T-helper 2 cell treated with Interferon-gamma antibody and Interleukin-4, amounts not matched to agents 100 ng/mL and 5 ng/mL, for 36 hours (primary cell): ENCODE measurements around the gene BPIFB4. TPM values are rescaled to one million over a fixed set of nuclear protein-coding genes. Genes with fewer than 3 reads are reported as not detected.
"Not testable (repeated sequence)": the region's sequence is repeated elsewhere in the genome, so short reads cannot be mapped to it uniquely, and the experiment has no call there.

Source experiments
- intact Hi-C: fragments of 100-400 bp; cut with micrococcal nuclease; formaldehyde crosslinking; loops from one replicate; pipeline ENCODE4 v1.15.1; 2023
- total RNA-seq: library from RNA; stranded (reverse); gene quantifications from 2 replicates; pipeline ENCODE4 v1.2.3, GENCODE V29; 2022

The BPIFB4 gene
- not detected in 2 replicates for total RNA-seq

- intact Hi-C loops, result no loop called here
Measured at GRCh38 chr20:33079259-33079658, at the start of gene BPIFB4. Gene BPIFB4 (plus strand): TSS chr20:33079643. CDS start chr20:33081527, 1,884 bp downstream.

DNA sequence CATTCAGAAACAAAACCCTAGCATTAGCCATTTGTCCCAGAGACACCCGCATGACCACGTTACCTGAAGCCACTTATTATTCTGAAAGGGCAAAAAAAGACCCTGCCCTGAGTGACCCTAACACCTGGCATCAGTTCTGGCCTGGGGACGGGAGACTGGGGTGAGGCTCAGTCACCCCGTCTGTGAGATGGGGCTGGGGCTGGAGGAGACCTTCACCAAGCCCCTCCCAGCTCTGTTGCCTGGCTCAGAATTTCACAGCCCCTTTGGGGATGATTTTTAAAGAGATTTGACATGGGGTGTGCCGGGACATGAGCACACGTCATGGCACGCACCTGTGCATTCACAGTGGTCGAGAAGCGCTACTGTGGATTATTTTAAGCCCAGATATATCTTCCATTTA lies 49.4 kb upstream of the BPIFB4 start:
- intact Hi-C loops, result no loop called here

GRCh38 chr20:33030569-33030968 lies 48.9 kb upstream of the BPIFB4 start:
- intact Hi-C loops, result no loop called here

DNA sequence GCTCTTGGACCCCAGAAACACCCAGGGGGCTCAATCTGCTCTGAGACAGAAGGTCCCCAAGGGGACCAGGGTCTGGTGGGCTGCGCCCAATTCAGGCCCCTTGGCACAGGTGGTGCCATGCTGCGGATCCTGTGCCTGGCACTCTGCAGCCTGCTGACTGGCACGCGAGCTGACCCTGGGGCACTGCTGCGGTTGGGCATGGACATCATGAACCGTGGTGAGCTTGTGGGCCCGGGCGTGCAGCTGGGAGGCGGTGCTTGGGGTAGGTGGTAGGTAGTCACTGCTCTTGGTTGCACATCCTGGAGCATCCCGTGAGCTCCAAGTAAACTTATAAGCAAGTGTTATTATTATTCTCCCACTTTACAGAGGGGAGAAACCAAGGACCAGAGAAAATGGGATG lies 47.9 kb upstream of the BPIFB4 start, which contains the start of gene BPIFB6:
TSS of gene BPIFB6 (plus strand) at position 118 of the 400 bp plus-strand sequence. CDS start at position 118, 0 bp downstream.
- intact Hi-C loops, result no loop called here

DNA sequence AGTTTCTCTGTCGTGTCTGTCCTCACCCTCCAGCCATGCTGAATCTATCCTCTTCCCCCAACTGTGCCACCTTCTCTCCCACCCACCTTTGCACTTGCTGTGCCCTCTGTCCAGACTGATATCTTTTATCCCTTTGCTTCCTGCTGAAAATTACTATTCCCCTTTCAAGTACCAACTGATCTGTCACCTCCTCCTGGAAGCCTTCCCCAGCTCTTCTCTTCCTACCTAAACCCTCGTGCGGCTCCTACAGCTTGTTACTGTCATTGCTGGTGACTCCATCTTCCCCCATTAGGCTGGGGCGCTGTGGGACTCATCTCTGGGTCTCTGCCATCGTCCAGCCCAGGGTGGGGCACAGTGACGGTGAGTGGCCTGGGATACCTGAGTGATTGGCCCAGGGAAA lies 46.9 kb upstream of the BPIFB4 start:
- intact Hi-C loops, result no loop called here

DNA sequence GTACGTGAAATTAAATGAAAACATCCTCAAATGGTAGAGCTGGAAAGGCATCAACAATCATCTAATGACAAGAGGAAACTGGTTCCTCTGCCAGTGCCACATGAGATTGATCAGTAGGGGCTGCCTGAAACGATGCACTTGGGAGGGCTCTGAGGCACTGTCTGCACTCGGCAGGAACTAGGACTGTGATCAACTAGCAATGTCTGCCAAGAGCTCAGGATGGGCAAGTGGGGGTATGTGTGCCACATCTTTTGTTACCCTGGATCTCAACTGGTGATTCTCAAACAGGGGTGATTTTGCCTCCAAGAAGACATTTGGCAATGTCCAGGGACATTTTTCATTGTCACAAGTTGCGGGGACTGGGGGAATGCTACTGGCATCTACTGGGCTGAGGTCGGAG lies 46.1 kb upstream of the BPIFB4 start:
- intact Hi-C loops, result no loop called here

DNA sequence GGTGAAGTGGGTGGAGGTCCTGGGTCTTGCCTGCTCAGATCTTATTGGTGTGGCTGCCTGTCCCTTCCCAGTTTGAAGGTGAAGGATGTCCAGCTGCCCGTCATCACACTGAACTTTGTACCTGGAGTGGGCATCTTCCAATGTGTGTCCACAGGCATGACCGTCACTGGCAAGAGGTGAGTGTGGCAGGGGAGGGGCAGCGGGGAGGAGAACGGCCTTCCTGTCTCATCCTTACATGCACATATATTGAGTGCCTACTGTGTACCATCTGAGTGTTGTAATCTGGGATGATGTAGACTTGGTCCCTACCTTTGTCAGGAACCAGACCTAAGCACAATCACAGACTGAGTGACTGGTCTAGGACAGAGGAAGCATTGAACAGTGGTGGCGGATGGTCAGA lies 45.3 kb upstream of the BPIFB4 start:
- intact Hi-C loops, result no loop called here

DNA sequence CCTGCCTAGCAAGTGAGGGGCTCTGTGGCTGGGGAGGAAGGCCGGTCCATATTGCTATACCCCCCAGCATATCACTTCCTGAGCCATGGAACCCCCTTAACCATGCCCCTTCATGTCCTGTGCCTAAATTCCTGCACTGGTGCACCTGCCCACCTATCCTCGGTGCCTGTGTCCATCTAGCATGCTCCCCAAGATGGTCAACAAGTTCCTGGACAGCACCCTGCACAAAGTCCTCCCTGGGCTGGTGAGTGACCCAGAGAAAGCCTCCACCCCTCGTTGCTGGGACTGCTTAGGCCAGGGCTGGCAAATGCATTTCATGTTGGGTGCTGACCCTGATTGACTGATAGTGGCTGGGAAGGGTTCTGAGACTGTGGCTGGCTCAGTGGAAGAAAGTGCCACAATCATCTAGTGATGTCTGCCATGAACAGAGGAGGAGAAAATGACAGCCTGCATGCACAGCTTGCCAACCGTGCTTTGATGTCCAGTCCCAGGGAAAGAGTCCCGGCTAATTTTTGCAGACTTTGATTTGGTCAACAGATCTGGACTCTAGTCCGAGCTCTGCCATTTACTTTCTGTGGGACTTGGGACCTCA lies 44.4 kb upstream of the BPIFB4 start:
- intact Hi-C loops, result no loop called here

DNA sequence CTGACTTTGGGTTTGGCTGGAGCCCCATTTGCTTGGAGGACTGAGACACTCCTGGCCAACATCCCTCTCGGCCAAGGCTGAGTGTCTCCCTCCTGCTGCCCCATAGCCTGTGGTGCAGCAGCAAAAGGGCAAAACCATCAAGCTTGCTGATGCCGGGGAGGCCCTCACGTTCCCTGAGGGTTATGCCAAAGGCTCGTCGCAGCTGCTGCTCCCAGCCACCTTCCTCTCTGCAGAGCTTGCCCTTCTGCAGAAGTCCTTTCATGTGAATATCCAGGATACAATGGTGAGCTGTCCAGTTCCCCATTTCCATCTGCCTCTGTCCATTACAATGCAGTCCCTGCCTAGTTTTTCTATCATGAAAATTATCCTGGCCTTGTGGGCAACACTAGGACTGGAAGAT lies 42.0 kb upstream of the BPIFB4 start:
- intact Hi-C loops, result no loop called here

GRCh38 chr20:33038243-33038642 lies 41.2 kb upstream of the BPIFB4 start:
- intact Hi-C loops, result no loop called here

DNA sequence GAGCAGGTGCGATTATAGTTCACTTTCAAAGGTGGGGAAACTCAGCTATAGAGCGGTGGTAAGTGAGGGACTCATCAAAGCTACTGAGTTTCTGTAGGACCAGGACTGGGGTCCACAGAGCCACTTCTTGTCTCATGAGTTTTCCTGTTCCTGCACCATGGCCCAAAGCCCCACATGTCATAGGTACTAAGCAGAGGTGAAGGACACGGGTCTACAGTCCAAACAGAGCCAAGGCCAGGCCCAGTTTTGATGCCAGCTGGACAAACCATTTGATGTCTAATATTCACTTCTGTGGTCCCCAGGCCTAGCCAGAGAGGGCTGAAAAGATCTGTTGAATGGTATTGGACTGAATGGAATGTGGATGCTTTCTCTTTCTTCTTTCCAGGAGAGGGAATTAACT lies 37.0 kb upstream of the BPIFB4 start:
- intact Hi-C loops, result no loop called here

DNA sequence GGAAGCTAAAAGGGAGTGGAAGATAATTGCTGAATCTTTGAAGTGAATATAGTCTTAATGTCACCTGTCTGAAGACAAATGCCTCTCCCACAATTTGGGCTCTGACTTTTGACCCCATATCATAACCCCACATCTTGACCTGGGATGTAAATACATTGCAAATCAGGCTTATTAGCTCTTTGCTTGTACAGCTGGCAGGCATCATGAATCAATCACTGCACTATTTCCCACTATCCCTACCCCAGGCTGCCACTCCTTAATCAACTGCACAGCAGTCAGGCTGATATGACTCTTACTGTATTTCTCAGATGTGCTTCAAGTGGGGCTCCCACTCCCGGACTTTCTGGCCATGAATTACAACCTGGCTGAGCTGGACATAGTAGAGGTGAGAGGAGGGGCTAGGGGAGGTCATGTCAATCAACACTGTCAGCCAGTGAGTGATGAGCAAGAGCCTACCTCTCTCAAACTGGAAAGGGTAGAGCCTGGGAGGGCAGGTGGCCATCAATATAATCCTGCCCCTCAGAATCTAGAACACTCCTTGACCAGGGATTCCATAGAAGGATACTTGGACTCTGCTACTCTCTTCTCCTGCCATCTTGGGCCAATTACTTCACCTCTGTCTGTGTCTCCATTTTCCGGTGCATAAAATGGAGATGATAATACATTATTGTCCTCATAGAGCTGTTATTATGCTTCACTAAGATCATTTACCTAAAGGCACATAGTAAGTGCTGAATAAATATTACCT lies 36.3 kb upstream of the BPIFB4 start:
- intact Hi-C loops, result no loop called here

GRCh38 chr20:33043731-33044181 lies 35.7 kb upstream of the BPIFB4 start:
- intact Hi-C loops, result no loop called here

- intact Hi-C loops, result not testable (repeated sequence)
Measured at GRCh38 chr20:33045129-33045721, 34.2 kb upstream of the BPIFB4 start.

DNA sequence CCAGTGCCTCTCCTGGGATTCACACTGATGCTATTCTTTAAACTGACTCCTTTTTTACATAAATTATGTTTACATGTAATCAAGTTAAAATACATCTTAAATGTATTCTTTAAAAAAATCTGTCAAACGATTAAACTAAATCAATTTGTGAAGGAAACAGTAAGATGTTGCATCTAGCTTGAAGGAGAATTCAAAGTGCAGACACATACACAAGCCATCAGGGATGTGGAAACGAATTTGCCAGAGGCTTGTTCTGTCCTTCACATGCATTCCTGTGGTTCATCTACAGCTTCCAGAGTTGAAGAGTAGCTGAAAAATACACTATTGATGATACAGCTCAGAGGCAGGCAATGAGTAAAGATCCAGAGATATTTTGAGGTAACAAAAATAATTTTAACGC lies 33.0 kb upstream of the BPIFB4 start:
- intact Hi-C loops, result no loop called here

GRCh38 chr20:33051333-33051732 lies 28.1 kb upstream of the BPIFB4 start:
- intact Hi-C loops, result no loop called here

- intact Hi-C loops, result no loop called here
Measured at GRCh38 chr20:33053291-33054106, 25.9 kb upstream of the BPIFB4 start, which contains the start of gene BPIFB3. Gene BPIFB3 (plus strand): TSS chr20:33053903. CDS start chr20:33055436, 1,533 bp downstream.

GRCh38 chr20:33054381-33054780 lies 25.1 kb upstream of the BPIFB4 start:
- intact Hi-C loops, result no loop called here

- intact Hi-C loops, result no loop called here
Measured at GRCh38 chr20:33054791-33055190, 24.7 kb upstream of the BPIFB4 start.

GRCh38 chr20:33059136-33059535 lies 20.3 kb upstream of the BPIFB4 start:
- intact Hi-C loops, result no loop called here

DNA sequence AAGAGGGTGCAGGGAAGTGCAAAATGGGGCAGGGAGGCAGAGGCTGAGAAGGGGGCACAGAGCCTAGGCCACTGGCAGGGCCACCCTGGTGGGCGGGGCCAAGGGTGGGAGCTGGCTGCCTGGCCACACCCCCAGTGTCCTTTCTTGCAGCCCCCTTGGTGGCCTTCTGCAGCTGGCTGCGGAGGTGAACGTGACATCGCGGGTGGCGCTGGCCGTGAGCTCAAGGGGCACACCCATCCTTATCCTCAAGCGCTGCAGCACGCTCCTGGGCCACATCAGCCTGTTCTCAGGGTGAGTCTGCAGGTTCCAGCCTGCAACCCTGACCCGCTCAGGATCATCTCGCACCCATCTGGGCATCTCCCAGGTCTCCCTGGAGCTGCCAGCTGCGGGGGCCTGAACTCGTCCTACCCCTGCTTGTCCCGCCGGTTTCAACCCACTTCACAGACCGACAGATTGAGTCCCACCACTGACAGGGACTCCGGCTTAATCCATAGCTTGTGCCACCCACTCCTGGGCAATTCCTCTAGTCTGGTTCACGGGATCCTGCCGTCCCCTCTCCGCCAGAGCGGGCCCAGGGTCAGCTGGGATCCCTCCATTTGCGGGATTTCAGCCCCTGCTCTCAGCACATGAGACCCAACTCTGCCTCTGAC lies 19.6 kb upstream of the BPIFB4 start:
- intact Hi-C loops, result no loop called here
